ENCODE measurements around the gene NR3C2. TPM values are rescaled to one million over a fixed set of nuclear protein-coding genes. Genes with fewer than 3 reads are reported as not detected.

The NR3C2 gene
- polyA plus RNA-seq, 1 of the 3 experiments (the other 2 are of a cell fraction) = 0.02 TPM

DNA sequence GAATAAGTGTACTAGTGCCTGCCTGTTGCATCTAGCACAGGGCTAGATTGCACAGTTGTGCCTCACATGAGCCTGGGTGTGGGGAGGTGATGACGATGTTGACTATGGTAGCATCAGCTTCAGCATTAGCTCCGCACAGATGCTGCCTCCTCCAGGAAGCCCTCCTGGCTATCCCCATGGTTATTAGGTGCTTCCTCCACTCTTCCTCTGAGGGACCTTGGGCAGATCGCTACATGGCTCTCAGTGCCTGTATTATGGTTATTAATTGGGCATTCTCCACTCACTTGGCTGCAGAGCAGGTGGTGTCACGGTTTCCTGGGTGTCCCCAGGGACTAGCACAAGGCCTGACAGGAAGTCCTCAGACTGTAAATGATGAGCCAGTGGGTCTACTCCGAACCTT lies 384.7 kb downstream of the NR3C2 start:
- WGBS (ENCODE audit: low lambda C conversion rate) = 77% methylated on average over 3 of the region's 5 CpGs
- TF ChIP-seq EP300 (IDR thresholded peaks at IDR 0.05; ENCODE audit: borderline replicate concordance in 1 of 2, low read depth in 1 of 2, low read length in 1 of 2) = no peak
- TF ChIP-seq, protein P1, sequence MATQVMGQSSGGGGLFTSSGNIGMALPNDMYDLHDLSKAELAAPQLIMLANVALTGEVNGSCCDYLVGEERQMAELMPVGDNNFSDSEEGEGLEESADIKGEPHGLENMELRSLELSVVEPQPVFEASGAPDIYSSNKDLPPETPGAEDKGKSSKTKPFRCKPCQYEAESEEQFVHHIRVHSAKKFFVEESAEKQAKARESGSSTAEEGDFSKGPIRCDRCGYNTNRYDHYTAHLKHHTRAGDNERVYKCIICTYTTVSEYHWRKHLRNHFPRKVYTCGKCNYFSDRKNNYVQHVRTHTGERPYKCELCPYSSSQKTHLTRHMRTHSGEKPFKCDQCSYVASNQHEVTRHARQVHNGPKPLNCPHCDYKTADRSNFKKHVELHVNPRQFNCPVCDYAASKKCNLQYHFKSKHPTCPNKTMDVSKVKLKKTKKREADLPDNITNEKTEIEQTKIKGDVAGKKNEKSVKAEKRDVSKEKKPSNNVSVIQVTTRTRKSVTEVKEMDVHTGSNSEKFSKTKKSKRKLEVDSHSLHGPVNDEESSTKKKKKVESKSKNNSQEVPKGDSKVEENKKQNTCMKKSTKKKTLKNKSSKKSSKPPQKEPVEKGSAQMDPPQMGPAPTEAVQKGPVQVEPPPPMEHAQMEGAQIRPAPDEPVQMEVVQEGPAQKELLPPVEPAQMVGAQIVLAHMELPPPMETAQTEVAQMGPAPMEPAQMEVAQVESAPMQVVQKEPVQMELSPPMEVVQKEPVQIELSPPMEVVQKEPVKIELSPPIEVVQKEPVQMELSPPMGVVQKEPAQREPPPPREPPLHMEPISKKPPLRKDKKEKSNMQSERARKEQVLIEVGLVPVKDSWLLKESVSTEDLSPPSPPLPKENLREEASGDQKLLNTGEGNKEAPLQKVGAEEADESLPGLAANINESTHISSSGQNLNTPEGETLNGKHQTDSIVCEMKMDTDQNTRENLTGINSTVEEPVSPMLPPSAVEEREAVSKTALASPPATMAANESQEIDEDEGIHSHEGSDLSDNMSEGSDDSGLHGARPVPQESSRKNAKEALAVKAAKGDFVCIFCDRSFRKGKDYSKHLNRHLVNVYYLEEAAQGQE (IDR thresholded peaks at IDR 0.05; ENCODE audit: low read depth, low read length) = no peak
- no peaks in the 10 kb centered on the region for H3K79me2 ChIP-seq (ENCODE audit: insufficient read depth)
- H3K4me2 ChIP-seq = no peak overlapping the region
- ChIA-PET CTCF (no interaction called here), POLR2A (no interaction called here)
- H3F3A ChIP-seq (replicated peaks; ENCODE audit: insufficient read depth) = no peaks in the 10 kb centered on the region
- peaks cover 9 to 13% of the 10 kb centered on the region in 2 experiments; a peak in 3 of 4 replicates for H3K4me1 ChIP-seq (ENCODE audit: control insufficient read depth in 1 of 2, insufficient read depth in 2 of 2, low read depth in 1 of 2, low read length in 1 of 2)
- H3K9me3 ChIP-seq = no peaks in the 10 kb centered on the region
- no peak overlapping the region for H3K4me3 ChIP-seq (ENCODE audit: low read depth in 2 of 2, low read length in 1 of 2)
- H2AFZ ChIP-seq (ENCODE audit: low read depth) = no peak overlapping the region
- no peaks in the 10 kb centered on the region for H3K27me3 ChIP-seq (ENCODE audit: insufficient read depth)
- H3K9me2 ChIP-seq = no peaks in the 10 kb centered on the region
- no peaks in the 10 kb centered on the region for H4K20me1 ChIP-seq (ENCODE audit: insufficient read depth)
- no peak overlapping the region for H3K27ac ChIP-seq (ENCODE audit: low read depth in 2 of 2, low read length in 1 of 2)
- no peak overlapping the region for H3K9ac ChIP-seq
- DNase-seq = no peak
- no peaks in the 10 kb centered on the region for H3K36me3 ChIP-seq (replicated peaks in 1 of 2; ENCODE audit: control insufficient read depth in 1 of 2, insufficient read depth in 2 of 2, low read length in 1 of 2)

DNA sequence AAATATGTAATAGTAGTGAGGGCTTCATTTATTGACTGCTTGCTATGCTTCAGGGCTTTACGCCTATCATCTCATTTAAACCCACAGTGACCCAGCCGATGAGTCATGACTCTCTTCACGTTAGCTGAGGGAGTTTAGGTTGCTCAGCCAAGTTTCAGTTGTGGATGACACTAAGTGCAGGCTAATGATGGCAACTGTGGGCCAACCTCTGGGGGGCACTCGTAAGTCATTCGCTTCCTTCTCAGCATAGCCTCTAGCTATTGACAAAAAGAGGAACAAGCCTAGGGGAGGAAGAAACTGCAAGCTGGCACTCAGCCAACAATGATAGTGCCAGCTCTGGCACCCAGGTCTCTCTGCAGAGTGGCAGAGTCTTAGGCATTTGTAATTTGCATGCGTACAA lies 385.3 kb downstream of the NR3C2 start:
- Histone ChIP-seq H3K9ac (no peak overlapping the region), H3K4me2 (no peak overlapping the region), H3K79me2 (ENCODE audit: insufficient read depth) (no peaks in the 10 kb centered on the region), H3K4me1 (ENCODE audit: control insufficient read depth in 1 of 2, insufficient read depth in 2 of 2, low read depth in 1 of 2, low read length in 1 of 2) (peaks cover 9 to 13% of the 10 kb centered on the region in 2 experiments; a peak in 3 of 4 replicates), H3K27me3 (ENCODE audit: insufficient read depth) (no peaks in the 10 kb centered on the region), H4K20me1 (ENCODE audit: insufficient read depth) (no peaks in the 10 kb centered on the region), H2AFZ (ENCODE audit: low read depth) (no peak overlapping the region), H3K9me3 (no peaks in the 10 kb centered on the region), H3K27ac (ENCODE audit: low read depth in 2 of 2, low read length in 1 of 2) (no peak overlapping the region), H3F3A (replicated peaks; ENCODE audit: insufficient read depth) (no peaks in the 10 kb centered on the region), H3K4me3 (ENCODE audit: low read depth in 2 of 2, low read length in 1 of 2) (no peak overlapping the region), H3K9me2 (no peaks in the 10 kb centered on the region), H3K36me3 (replicated peaks in 1 of 2; ENCODE audit: control insufficient read depth in 1 of 2, insufficient read depth in 2 of 2, low read length in 1 of 2) (no peaks in the 10 kb centered on the region)
- 84% methylated on average over 6 of the region's 6 CpGs for WGBS (ENCODE audit: low lambda C conversion rate)
- no peak for DNase-seq
- CTCF ChIA-PET = interaction anchor here (0.9 to 1.4 kb wide), 2 partner anchors 11 to 132 kb away, joined by 3 read pairs; no protein-coding TSS in a partner anchor
- POLR2A ChIA-PET = no interaction called here
- TF ChIP-seq TCF12 (IDR thresholded peaks at IDR 0.05) (no peak), FOSL2 (IDR thresholded peaks at IDR 0.05; ENCODE audit: borderline replicate concordance, low read depth) (peak; percentile 47; the same call in 1 of the 2 replicates), SIN3A (IDR thresholded peaks at IDR 0.05; ENCODE audit: borderline replicate concordance, low read depth, low read length) (no peak), JUND (IDR thresholded peaks at IDR 0.05) (peak; percentile 35; the same call in 1 of the 2 replicates), NFIC (IDR thresholded peaks at IDR 0.05; ENCODE audit: borderline replicate concordance) (peak; percentile 56)

- no peak overlapping the region for H3K4me2 ChIP-seq
- no peak for DNase-seq
- H3F3A ChIP-seq (replicated peaks; ENCODE audit: insufficient read depth) = no peaks in the 10 kb centered on the region
- no peaks in the 10 kb centered on the region for H3K36me3 ChIP-seq (replicated peaks in 1 of 2; ENCODE audit: control insufficient read depth in 1 of 2, insufficient read depth in 2 of 2, low read length in 1 of 2)
- H2AFZ ChIP-seq (ENCODE audit: low read depth) = no peak overlapping the region
- H3K9me3 ChIP-seq = no peaks in the 10 kb centered on the region
- no peaks in the 10 kb centered on the region for H3K9me2 ChIP-seq
- no peaks in the 10 kb centered on the region for H4K20me1 ChIP-seq (ENCODE audit: insufficient read depth)
- CTCF ChIA-PET = interaction anchor here (0.9 to 1.4 kb wide), 2 partner anchors 12 to 131 kb away, joined by 3 read pairs; no protein-coding TSS in a partner anchor
- WGBS (ENCODE audit: low lambda C conversion rate) = 93% methylated on average over 6 of the region's 6 CpGs
- H3K27me3 ChIP-seq (ENCODE audit: insufficient read depth) = no peaks in the 10 kb centered on the region
- H3K9ac ChIP-seq = no peak overlapping the region
- H3K4me3 ChIP-seq (ENCODE audit: low read depth in 2 of 2, low read length in 1 of 2) = no peak overlapping the region
- peaks cover 7 to 13% of the 10 kb centered on the region in 2 experiments; a peak in 3 of 4 replicates for H3K4me1 ChIP-seq (ENCODE audit: control insufficient read depth in 1 of 2, insufficient read depth in 2 of 2, low read depth in 1 of 2, low read length in 1 of 2)
- no peaks in the 10 kb centered on the region for H3K79me2 ChIP-seq (ENCODE audit: insufficient read depth)
- H3K27ac ChIP-seq (ENCODE audit: low read depth in 2 of 2, low read length in 1 of 2) = no peak overlapping the region
- POLR2A ChIA-PET = no interaction called here
- TF ChIP-seq EP300 (IDR thresholded peaks at IDR 0.05; ENCODE audit: borderline replicate concordance in 1 of 2, low read depth in 1 of 2, low read length in 1 of 2) = no peak
- no peak for TF ChIP-seq TEAD4 (IDR thresholded peaks at IDR 0.05; ENCODE audit: borderline replicate concordance, insufficient read depth)
- no peak for TF ChIP-seq USF2 (IDR thresholded peaks at IDR 0.05; ENCODE audit: borderline replicate concordance, low read depth, low read length)
- no peak for TF ChIP-seq SMC3 (IDR thresholded peaks at IDR 0.05; ENCODE audit: low read depth, low read length)
- no peak for TF ChIP-seq GATA2 (CRISPR knock-in tag; IDR thresholded peaks at IDR 0.05)
- TF ChIP-seq, protein P2, sequence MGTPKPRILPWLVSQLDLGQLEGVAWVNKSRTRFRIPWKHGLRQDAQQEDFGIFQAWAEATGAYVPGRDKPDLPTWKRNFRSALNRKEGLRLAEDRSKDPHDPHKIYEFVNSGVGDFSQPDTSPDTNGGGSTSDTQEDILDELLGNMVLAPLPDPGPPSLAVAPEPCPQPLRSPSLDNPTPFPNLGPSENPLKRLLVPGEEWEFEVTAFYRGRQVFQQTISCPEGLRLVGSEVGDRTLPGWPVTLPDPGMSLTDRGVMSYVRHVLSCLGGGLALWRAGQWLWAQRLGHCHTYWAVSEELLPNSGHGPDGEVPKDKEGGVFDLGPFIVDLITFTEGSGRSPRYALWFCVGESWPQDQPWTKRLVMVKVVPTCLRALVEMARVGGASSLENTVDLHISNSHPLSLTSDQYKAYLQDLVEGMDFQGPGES (IDR thresholded peaks at IDR 0.05; ENCODE audit: low read depth, low read length) = no peak
- no peak for TF ChIP-seq NFIC (IDR thresholded peaks at IDR 0.05; ENCODE audit: borderline replicate concordance)
- TF ChIP-seq POLR2AphosphoS5 (IDR thresholded peaks at IDR 0.05; ENCODE audit: low read depth, low read length) = no peak
- no peak for TF ChIP-seq FOSL2 (IDR thresholded peaks at IDR 0.05; ENCODE audit: borderline replicate concordance, low read depth)
- no peak for TF ChIP-seq MAX (IDR thresholded peaks at IDR 0.05; ENCODE audit: low read depth)
- TF ChIP-seq YY1 (IDR thresholded peaks at IDR 0.05; ENCODE audit: low read depth) = no peak
- no peak for TF ChIP-seq RFX5 (IDR thresholded peaks at IDR 0.05; ENCODE audit: low read length)
- TF ChIP-seq CHD2 (IDR thresholded peaks at IDR 0.05; ENCODE audit: low read length, partially characterized antibody) = no peak
These were observed 386.4 kb downstream of the NR3C2 start for GRCh38 chr4:148055844-148056243.

Measured in SK-N-SH (cell line).